ENCODE measurements around the gene MYBPC3. TPM values are rescaled to one million over a fixed set of nuclear protein-coding genes. Genes with fewer than 3 reads are reported as not detected.

Gene MYBPC3
- total RNA-seq, 1 experiment from 2014 or later, result not detected

DNA sequence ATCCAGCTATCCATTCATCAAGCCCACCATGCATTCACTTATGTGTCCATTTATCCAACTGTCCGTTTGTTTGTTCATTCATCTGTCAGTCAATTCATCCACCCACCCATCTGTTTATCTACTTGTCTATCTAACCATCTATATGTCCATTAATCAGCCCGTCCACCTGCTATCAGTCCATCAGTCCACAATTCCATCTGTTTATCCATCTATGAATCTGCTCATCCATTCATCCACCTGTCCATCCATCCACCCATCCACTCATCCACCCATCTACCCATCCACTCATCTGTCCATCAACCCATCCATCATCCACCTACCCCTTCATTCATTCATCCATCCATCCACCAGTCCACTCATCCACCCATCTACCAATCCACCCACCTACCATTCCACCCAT lies 26.8 kb upstream of the MYBPC3 start:
- intact Hi-C loops (cut with micrococcal nuclease; ENCODE audit: unreplicated experiment), result no loop called here

DNA sequence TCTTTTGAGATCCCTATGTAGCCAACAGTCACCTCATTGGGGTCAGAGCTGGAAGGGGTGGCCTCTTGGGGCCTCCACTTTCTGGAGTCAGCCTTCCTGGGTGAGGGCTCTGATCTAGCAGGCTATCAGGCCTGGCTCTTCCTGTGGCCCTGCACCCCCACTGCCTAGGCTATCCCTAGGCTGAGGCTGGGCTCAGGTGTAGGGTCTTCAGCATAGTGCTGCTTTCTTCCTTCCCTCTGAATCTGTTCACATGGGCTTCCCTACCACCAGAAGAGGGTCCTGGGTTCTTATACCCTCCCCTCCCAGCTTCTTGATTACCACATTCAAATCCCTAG lies 26.3 kb upstream of the MYBPC3 start:
- Mint-ChIP-seq H3K4me3 (ENCODE audit: low read depth, unreplicated experiment) (no peak overlapping the region), H3K27me3 (ENCODE audit: unreplicated experiment) (peaks cover 16% of the 10 kb centered on the region), H3K4me1 (ENCODE audit: low read depth, unreplicated experiment) (no peaks in the 10 kb centered on the region), H3K27ac (ENCODE audit: unreplicated experiment) (no peak overlapping the region), H3K36me3 (ENCODE audit: insufficient read depth, unreplicated experiment) (no peaks in the 10 kb centered on the region), H3K9me3 (ENCODE audit: low read depth, unreplicated experiment) (no peaks in the 10 kb centered on the region)
- intact Hi-C loops (cut with micrococcal nuclease; ENCODE audit: unreplicated experiment), result no loop called here
- CTCF ChIA-PET, result no interaction called here
- DNase-seq, result no peak
- TF ChIP-seq, protein P1, sequence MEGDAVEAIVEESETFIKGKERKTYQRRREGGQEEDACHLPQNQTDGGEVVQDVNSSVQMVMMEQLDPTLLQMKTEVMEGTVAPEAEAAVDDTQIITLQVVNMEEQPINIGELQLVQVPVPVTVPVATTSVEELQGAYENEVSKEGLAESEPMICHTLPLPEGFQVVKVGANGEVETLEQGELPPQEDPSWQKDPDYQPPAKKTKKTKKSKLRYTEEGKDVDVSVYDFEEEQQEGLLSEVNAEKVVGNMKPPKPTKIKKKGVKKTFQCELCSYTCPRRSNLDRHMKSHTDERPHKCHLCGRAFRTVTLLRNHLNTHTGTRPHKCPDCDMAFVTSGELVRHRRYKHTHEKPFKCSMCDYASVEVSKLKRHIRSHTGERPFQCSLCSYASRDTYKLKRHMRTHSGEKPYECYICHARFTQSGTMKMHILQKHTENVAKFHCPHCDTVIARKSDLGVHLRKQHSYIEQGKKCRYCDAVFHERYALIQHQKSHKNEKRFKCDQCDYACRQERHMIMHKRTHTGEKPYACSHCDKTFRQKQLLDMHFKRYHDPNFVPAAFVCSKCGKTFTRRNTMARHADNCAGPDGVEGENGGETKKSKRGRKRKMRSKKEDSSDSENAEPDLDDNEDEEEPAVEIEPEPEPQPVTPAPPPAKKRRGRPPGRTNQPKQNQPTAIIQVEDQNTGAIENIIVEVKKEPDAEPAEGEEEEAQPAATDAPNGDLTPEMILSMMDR (IDR thresholded peaks at IDR 0.05; ENCODE audit: unreplicated experiment), result no peak
- no TSS peak for BruUV-seq (replicated peaks)

More for the DNA sequence above, 26.8 kb upstream of the MYBPC3 start:
- Mint-ChIP-seq H3K36me3 (ENCODE audit: insufficient read depth, unreplicated experiment) (no peaks in the 10 kb centered on the region), H3K4me1 (ENCODE audit: low read depth, unreplicated experiment) (no peaks in the 10 kb centered on the region), H3K9me3 (ENCODE audit: low read depth, unreplicated experiment) (no peaks in the 10 kb centered on the region), H3K27me3 (ENCODE audit: unreplicated experiment) (peaks cover 16% of the 10 kb centered on the region), H3K4me3 (ENCODE audit: low read depth, unreplicated experiment) (no peak overlapping the region), H3K27ac (ENCODE audit: unreplicated experiment) (no peak overlapping the region)
- TF ChIP-seq, protein P1 (IDR thresholded peaks at IDR 0.05; ENCODE audit: unreplicated experiment), result no peak
- CTCF ChIA-PET, result no interaction called here
- no peak for DNase-seq
- no TSS peak for BruUV-seq (replicated peaks)

DNA sequence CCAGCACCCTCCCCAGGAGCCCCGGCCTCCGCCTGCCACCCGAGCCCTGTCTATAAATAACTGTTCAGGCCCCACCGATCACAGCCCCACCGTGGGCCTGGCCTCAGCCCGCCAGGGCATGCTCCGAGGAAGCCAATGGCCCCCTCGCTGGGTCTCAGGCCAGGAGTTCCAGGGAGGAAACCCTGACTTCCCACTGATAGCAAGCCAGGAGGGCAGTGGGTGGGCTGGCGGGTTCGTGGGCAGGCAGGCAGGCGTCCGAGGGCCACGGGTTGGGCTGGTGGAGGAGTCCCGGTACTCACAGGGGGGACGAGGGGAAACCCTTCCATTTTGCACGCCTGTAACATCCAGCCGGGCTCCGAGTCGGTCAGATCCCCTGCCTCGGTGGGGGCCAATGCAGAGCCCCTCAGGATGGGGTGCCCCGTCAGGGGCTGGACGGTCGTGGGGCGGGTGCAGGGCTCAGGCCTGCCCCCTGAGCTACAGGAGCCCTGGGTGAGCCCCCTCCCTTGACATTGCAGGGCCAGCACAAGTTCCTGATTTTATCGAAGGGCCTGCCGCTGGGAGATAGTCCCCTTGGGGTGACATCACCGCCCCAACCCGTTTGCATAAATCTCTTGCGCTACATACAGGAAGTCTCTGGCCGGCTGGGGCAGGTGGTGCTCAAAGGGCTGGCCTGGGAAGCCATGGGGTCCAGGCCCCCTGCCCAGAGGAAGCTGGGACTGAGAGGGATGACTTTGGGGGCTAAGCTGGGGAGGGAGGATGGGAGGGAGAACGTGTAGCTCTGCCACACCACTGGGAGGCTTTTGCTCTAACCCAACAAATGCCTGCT lies 25.7 kb upstream of the MYBPC3 start, which contains the start of gene SPI1:
Gene SPI1, minus strand, starts transcription at position 538 of the 826 bp plus-strand sequence. Its CDS starts 194 bp downstream, at position 344.
- DNase-seq, result no peak
- no TSS peak for BruUV-seq (replicated peaks)
- CTCF ChIA-PET, result no interaction called here
- Mint-ChIP-seq H3K27me3 (ENCODE audit: unreplicated experiment) (peaks cover 10% of the 10 kb centered on the region), H3K4me1 (ENCODE audit: low read depth, unreplicated experiment) (no peaks in the 10 kb centered on the region), H3K27ac (ENCODE audit: unreplicated experiment) (no peak within 1 kb of the TSS), H3K36me3 (ENCODE audit: insufficient read depth, unreplicated experiment) (no peaks in the 10 kb centered on the region), H3K4me3 (ENCODE audit: low read depth, unreplicated experiment) (no peak within 1 kb of the TSS), H3K9me3 (ENCODE audit: low read depth, unreplicated experiment) (no peaks in the 10 kb centered on the region)
- intact Hi-C loops (cut with micrococcal nuclease; ENCODE audit: unreplicated experiment), result no loop called here
- TF ChIP-seq, protein P1 (IDR thresholded peaks at IDR 0.05; ENCODE audit: unreplicated experiment), result no peak

DNA sequence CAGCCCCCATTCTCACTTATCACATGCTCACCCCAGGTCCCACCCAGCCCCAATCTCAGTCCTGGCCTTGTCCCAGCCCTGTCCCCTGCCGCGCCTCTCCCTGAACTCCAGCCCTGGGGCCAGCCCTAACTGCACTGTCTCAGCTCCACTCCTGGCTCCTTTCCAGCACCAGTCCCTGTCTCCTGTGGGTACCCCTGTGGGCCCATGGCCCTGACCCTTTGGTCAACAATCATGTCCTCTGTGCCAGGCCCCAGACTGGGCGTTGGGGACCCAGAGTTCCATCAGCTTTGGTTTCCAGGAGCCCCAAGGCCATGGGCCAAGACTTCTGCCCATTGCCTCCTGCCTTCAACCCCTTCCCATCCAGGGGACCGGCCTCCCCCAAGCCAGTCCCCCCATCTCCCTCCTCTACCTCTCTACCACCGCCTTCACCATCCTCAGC lies 25.1 kb upstream of the MYBPC3 start:
- peaks cover 4% of the 10 kb centered on the region for H3K27me3 Mint-ChIP-seq (ENCODE audit: unreplicated experiment)
- intact Hi-C loops (cut with micrococcal nuclease; ENCODE audit: unreplicated experiment), result no loop called here
- H3K4me3 Mint-ChIP-seq (ENCODE audit: low read depth, unreplicated experiment), result no peak overlapping the region
- no peak for DNase-seq
- TF ChIP-seq, protein P1 (IDR thresholded peaks at IDR 0.05; ENCODE audit: unreplicated experiment), result no peak
- no TSS peak for BruUV-seq (replicated peaks)
- H3K4me1 Mint-ChIP-seq (ENCODE audit: low read depth, unreplicated experiment), result no peaks in the 10 kb centered on the region
- no peaks in the 10 kb centered on the region for H3K36me3 Mint-ChIP-seq (ENCODE audit: insufficient read depth, unreplicated experiment)
- no peaks in the 10 kb centered on the region for H3K9me3 Mint-ChIP-seq (ENCODE audit: low read depth, unreplicated experiment)
- CTCF ChIA-PET, result no interaction called here
- no peak overlapping the region for H3K27ac Mint-ChIP-seq (ENCODE audit: unreplicated experiment)

All from Calu3 (cell line).